GM23338 (cell line): ENCODE data around the gene TM6SF1.

Source experiments
- CREB1 ChIP-seq: fragments of 250-450 bp; sonication (Bioruptor Pico); IDR thresholded peaks from 2 replicates; pipeline ENCODE4 v1.5.0; 2020; ENCODE audit warnings: low read depth, mild to moderate bottlenecking, moderate library complexity
- EZH2phosphoT487 ChIP-seq: fragments of 200-600 bp; sonication (generic); IDR thresholded peaks from one replicate; pipeline ENCODE4 v1.8.1; 2018; ENCODE audit warnings: antibody characterized with exemption; ENCODE audit not compliant: unreplicated experiment
- JUNB ChIP-seq: IDR thresholded peaks from one replicate; pipeline ENCODE4 v1.6.1; 2016; ENCODE audit warnings: antibody characterized with exemption; ENCODE audit not compliant: unreplicated experiment
- POLR2AphosphoS5 ChIP-seq: IDR thresholded peaks from 2 replicates; pipeline ENCODE4 v1.6.1; 2016; ENCODE audit warnings: antibody characterized with exemption, low read depth
- TF ChIP-seq, protein P1 (sequence below), 2 experiments: fragments of 200-600 bp in 1 of 2; sonication (generic) in 1 of 2; conservative IDR thresholded peaks; 2 replicates each; pipeline versions ENCODE4 v1.5.1 to v1.6.1; 2016 to 2017; ENCODE audit warnings: antibody characterized with exemption in 2 of 2, low read depth in 2 of 2, mild to moderate bottlenecking in 2 of 2, moderate library complexity in 1 of 2
- TF ChIP-seq, protein P2 (sequence below): IDR thresholded peaks from one replicate; pipeline ENCODE4 v1.6.1; 2018; ENCODE audit warnings: antibody characterized with exemption; ENCODE audit not compliant: unreplicated experiment

DNA sequence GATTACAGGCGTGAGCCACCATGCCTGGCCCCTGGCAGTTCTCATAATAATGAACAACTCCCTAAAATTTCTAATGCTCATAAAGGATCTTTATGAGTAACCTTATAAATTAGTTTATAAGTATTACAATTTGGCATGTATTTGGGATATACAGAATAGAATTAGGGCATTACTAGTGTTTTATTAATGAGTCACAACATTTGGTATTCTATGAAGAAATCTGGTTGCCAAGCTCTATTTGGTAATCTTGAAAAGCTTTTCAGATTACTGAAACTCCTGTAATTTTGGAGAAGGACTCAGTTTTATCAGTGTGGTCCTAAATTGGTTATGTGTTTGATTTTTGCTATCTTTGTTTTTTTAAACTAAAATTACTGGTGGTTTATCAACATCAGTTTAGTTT lies 45.8 kb downstream of the TM6SF1 start:
- no peak for TF ChIP-seq EZH2phosphoT487
- TF ChIP-seq, protein P1, sequence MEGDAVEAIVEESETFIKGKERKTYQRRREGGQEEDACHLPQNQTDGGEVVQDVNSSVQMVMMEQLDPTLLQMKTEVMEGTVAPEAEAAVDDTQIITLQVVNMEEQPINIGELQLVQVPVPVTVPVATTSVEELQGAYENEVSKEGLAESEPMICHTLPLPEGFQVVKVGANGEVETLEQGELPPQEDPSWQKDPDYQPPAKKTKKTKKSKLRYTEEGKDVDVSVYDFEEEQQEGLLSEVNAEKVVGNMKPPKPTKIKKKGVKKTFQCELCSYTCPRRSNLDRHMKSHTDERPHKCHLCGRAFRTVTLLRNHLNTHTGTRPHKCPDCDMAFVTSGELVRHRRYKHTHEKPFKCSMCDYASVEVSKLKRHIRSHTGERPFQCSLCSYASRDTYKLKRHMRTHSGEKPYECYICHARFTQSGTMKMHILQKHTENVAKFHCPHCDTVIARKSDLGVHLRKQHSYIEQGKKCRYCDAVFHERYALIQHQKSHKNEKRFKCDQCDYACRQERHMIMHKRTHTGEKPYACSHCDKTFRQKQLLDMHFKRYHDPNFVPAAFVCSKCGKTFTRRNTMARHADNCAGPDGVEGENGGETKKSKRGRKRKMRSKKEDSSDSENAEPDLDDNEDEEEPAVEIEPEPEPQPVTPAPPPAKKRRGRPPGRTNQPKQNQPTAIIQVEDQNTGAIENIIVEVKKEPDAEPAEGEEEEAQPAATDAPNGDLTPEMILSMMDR (conservative IDR thresholded peaks at IDR 0.05; ENCODE audit: low read depth in 2 of 2): no peak
- no peak for TF ChIP-seq POLR2AphosphoS5
- TF ChIP-seq JUNB: no peak
- TF ChIP-seq CREB1 (CRISPR knock-in tag): no peak
- TF ChIP-seq, protein P2, sequence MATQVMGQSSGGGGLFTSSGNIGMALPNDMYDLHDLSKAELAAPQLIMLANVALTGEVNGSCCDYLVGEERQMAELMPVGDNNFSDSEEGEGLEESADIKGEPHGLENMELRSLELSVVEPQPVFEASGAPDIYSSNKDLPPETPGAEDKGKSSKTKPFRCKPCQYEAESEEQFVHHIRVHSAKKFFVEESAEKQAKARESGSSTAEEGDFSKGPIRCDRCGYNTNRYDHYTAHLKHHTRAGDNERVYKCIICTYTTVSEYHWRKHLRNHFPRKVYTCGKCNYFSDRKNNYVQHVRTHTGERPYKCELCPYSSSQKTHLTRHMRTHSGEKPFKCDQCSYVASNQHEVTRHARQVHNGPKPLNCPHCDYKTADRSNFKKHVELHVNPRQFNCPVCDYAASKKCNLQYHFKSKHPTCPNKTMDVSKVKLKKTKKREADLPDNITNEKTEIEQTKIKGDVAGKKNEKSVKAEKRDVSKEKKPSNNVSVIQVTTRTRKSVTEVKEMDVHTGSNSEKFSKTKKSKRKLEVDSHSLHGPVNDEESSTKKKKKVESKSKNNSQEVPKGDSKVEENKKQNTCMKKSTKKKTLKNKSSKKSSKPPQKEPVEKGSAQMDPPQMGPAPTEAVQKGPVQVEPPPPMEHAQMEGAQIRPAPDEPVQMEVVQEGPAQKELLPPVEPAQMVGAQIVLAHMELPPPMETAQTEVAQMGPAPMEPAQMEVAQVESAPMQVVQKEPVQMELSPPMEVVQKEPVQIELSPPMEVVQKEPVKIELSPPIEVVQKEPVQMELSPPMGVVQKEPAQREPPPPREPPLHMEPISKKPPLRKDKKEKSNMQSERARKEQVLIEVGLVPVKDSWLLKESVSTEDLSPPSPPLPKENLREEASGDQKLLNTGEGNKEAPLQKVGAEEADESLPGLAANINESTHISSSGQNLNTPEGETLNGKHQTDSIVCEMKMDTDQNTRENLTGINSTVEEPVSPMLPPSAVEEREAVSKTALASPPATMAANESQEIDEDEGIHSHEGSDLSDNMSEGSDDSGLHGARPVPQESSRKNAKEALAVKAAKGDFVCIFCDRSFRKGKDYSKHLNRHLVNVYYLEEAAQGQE: no peak
